Left ventricle myocardium superior (tissue), 1 donor: ENCODE data around the gene GABRR1. TPM values are rescaled to one million over a fixed set of nuclear protein-coding genes. Genes with fewer than 3 reads are reported as not detected.
"Not testable (repeated sequence)": the region's sequence is repeated elsewhere in the genome, so short reads cannot be mapped to it uniquely, and the experiment has no call there.

Source experiments
- ATAC-seq: fragments of 200-7000 bp; cut with Tn5 transposase; one replicate; pipeline ENCODE4 v1.9.1; 2020; ENCODE audit warnings: mild to moderate bottlenecking, moderate library complexity
- DNase-seq: peaks from one replicate; pipeline ENCODE4 v3.0.0-alpha.2; 2020
- intact Hi-C: fragments of 100-400 bp; cut with micrococcal nuclease; formaldehyde crosslinking; loops from one replicate; pipeline ENCODE4 v1.11.0; 2022
- total RNA-seq: library from RNA; stranded (reverse); fragmentation: NEBNext Ultra II Directional; extraction: Animal tissue kit (Norgen Biotek cat#: 25700); gene quantifications from one replicate; pipeline ENCODE4 v1.2.1, GENCODE V29; 2021
- donor health status: DM: no; HTN: yes; CAD: no; lungs with severe emphysema.

GABRR1 gene
- total RNA-seq, 1 donor from 2014 or later, result not detected

DNA sequence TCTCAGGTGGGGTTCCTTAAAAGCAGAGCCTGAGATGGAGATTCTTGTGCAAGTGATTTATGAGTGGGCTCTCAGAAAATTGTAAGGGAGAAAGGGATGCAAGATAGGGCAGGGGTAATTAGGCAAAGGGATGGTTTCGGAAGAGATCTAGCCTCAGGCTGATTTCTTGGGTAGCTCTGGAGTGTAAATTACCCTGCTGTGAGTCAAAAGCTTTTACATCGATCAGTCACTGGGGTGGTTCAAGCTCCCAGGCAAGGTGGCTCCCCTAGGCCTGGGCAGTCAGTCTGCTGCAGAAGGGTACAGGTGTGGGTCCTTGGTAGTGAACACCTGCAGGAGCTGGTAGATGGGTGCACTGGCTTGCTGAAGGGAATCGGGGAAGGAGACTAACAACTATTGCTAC lies 82.4 kb downstream of the GABRR1 start:
- ATAC-seq (no peak), DNase-seq (no peak)
- intact Hi-C loops, result no loop called here

DNA sequence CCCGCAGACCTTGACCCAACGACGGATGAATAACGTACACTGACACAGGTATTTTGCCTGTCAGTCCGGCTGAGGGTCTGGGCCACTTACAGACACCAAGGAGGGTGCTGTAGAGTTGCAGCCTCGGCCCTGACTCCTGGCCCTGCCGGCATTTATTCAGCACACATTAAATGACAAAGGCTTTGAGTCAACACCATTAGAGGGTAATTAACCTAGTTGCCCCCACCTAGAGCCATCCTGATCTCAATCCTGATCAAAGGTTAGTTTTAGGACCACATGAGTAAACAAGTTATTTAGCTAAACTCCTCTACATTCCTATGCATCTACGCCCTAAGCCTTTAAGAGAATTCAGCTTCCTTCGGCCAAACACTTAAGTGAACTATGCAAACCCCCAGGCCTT lies 83.2 kb downstream of the GABRR1 start:
- intact Hi-C loops, result no loop called here
- no peak for DNase-seq
- no peak for ATAC-seq

DNA sequence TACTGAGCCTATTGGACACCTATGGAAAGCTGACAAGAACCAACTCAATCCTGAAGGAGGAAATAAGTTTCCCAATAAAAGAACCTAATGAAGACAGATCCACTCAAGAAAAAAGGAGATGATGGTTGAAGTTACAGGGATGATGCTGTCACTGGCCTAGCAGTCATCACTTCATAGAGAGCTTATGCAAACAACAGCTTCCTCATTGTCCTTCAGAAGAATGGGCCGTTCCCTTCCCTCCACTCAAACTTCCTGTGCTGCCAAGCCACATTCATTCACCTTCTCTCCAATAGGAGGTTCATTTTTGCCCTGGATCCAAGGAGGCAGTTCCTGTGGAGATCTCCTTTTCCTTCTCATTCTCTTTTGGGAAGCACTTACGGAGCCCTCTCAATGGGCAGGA lies 85.1 kb downstream of the GABRR1 start:
- intact Hi-C loops, result no loop called here
- ATAC-seq (no peak), DNase-seq (no peak)

DNA sequence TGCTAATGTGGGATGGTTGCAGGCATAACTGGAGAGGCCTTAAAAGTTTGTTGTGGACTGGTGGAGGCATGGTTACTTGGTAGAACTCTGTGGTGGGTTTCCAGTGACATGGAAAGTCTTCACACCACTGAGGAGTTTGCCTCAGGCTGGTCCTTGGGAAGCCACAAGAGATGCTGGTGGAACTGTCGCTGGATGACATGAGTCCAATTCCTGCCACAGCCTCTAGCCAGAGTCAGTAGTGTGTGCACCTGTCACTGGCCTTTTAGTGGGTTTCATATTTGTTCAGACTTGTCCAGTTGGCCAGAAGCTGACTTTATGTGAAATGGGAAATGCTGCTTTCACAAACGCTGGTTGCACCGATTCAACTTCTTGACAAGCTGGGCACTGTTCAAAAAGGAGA lies 85.6 kb downstream of the GABRR1 start:
- DNase-seq, result no peak
- ATAC-seq, result no peak
- intact Hi-C loops, result no loop called here

DNA sequence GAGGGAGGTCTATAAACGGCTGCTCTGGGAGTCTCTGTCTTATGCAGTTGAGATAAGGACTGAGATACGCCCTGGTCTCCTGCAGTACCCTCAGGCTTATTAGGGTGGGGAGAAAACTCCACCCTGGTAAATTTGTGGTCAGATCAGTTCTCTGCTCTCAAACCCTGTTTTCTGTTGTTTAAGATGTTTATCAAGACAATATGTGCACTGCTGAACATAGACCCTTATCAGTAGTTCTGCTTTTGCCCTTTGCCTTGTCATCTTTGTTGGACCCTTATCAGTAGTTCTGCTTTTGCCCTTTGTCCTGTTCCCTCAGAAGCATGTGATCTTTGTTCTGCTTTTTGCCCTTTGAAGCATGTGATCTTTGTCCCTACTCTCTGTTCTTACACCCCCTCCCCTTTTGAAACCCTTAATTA lies 88.9 kb downstream of the GABRR1 start:
- intact Hi-C loops, ATAC-seq, DNase-seq: not testable (repeated sequence)

Other genes starting within 250 kb of the GABRR1 start
- gene PNRC1, start 136.6 kb downstream of the GABRR1 start, total RNA-seq, result 161 TPM
- 0.07 TPM for gene SRSF12, start 99.3 kb downstream of the GABRR1 start, total RNA-seq
- 11.8 TPM for gene PM20D2, start 71.3 kb downstream of the GABRR1 start, total RNA-seq
- 0.52 TPM for gene GABRR2, start 97.9 kb upstream of the GABRR1 start, total RNA-seq
- gene UBE2J1, start 135.4 kb upstream of the GABRR1 start, total RNA-seq, result 13.6 TPM
- 160 TPM for gene RRAGD, start 194.9 kb upstream of the GABRR1 start, total RNA-seq
- 21.4 TPM for gene ANKRD6, start 215.8 kb upstream of the GABRR1 start, total RNA-seq